Smooth muscle cell (in vitro differentiated cells): ENCODE data around the gene FSHR. TPM values are rescaled to one million over a fixed set of nuclear protein-coding genes. Genes with fewer than 3 reads are reported as not detected.

Experiments
- DNase-seq: peaks from one replicate; lab custom pipeline; 2025; ENCODE audit not compliant: unreplicated experiment; lab: John Stamatoyannopoulos, UW
- H2AFZ ChIP-seq: fragments of 200-600 bp; sonication (generic); 2 replicates; pipeline ENCODE4 v1.6.0; 2016; ENCODE audit warnings: antibody characterized with exemption, low read depth, mild to moderate bottlenecking
- H3F3A ChIP-seq: fragments of 200-600 bp; sonication (generic); 2 replicates; pipeline ENCODE4 v1.6.0; 2017; ENCODE audit warnings: antibody characterized with exemption, low read depth
- H3K27ac ChIP-seq: fragments of 200-600 bp; sonication (generic); 2 replicates; pipeline ENCODE4 v1.5.1; 2016; ENCODE audit warnings: low read depth, mild to moderate bottlenecking
- H3K27me3 ChIP-seq: fragments of 200-600 bp; sonication (generic); 2 replicates; pipeline ENCODE4 v1.6.1; 2016; ENCODE audit warnings: low read depth, mild to moderate bottlenecking
- H3K36me3 ChIP-seq: fragments of 200-600 bp; sonication (generic); 2 replicates; pipeline ENCODE4 v1.5.1; 2016; ENCODE audit warnings: low read depth
- H3K4me1 ChIP-seq: fragments of 200-600 bp; sonication (generic); 2 replicates; pipeline ENCODE4 v1.5.1; 2016; ENCODE audit warnings: low read depth
- H3K4me2 ChIP-seq: fragments of 200-600 bp; sonication (generic); 2 replicates; pipeline ENCODE4 v1.6.0; 2016; ENCODE audit warnings: mild to moderate bottlenecking
- H3K4me3 ChIP-seq: fragments of 200-600 bp; sonication (generic); 2 replicates; pipeline ENCODE4 v1.5.1; 2016; ENCODE audit warnings: mild to moderate bottlenecking
- H3K79me2 ChIP-seq: fragments of 200-600 bp; sonication (generic); 2 replicates; pipeline ENCODE4 v1.6.0; 2016; ENCODE audit warnings: low read depth, mild to moderate bottlenecking
- H3K9ac ChIP-seq: fragments of 200-600 bp; sonication (generic); 2 replicates; pipeline ENCODE4 v1.6.0; 2016; ENCODE audit warnings: low read depth
- H3K9me3 ChIP-seq: fragments of 200-600 bp; sonication (generic); replicated peaks from 2 replicates; pipeline ENCODE4 v1.5.1; 2016; ENCODE audit warnings: low read depth
- H4K20me1 ChIP-seq: fragments of 200-600 bp; sonication (generic); 2 replicates; pipeline ENCODE4 v1.6.0; 2016; ENCODE audit warnings: low read depth
- CTCF ChIP-seq: fragments of 200-600 bp; sonication (generic); IDR thresholded peaks from 2 replicates; pipeline ENCODE4 v1.5.1; 2017; ENCODE audit warnings: borderline replicate concordance, mild to moderate bottlenecking, antibody characterized with exemption; ENCODE audit not compliant: insufficient read depth, poor library complexity, severe bottlenecking
- WGBS: methylation state at CpG from one replicate; pipeline ENCODE4 v1.1.7; 2016; ENCODE audit warnings: low lambda C conversion rate; 5-methylcytosine and 5-hydroxymethylcytosine counted together
- polyA plus RNA-seq: library from polyadenylated mRNA; unstranded; fragments of >200 nt; fragmentation: Nextera tagmentation; extraction: Ambion mirVana; gene quantifications from 2 replicates; pipeline ENCODE4 v1.2.1, GENCODE V29; 2016
- total RNA-seq: library from RNA; depleted of rRNA; stranded (reverse); fragments of >200 nt; gene quantifications from 2 replicates; pipeline ENCODE4 v1.2.3, GENCODE V29; 2014

FSHR gene
- total and polyA plus RNA-seq, 2 experiments from 2014 or later, result not detected

DNA sequence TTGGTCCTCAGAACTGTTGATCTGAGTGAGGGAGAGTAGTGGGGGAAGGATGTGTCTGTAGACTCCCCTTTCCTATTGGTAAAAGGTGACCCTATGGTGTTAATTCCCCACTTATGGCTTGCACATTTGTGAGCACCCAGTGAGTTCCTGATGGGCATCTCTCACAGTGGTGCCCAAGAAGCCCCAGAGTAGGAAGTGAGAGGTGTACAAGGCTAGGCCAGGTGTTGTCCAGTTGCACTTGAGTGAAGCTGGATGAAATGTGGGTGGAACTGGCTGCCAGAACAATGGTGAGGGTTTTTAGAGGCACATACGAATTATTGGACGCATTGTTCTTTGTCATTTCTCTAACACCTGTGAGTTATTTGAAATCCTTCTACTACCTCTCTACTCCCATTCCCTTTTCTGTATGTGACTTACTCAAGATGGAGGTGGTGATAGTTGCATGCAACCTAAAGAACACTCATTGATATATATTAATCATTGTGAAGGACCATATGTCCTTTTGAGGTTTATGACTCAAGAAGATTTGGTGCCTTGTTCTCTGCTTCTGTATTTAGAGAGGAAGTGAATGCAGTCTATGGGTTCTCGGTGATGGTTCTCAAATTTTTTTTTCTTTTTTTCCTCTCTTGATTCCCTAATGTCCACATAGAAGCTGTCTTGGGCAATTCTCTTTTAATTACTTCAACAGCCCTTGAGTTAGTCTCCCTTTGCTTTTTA lies 162.7 kb downstream of the FSHR start:
- no peaks in the 10 kb centered on the region for H3K79me2 ChIP-seq
- H2AFZ ChIP-seq, result no peak overlapping the region
- no peak for DNase-seq
- WGBS, result 90% methylated on average over 3 of the region's 3 CpGs
- H3K27ac ChIP-seq, result no peak overlapping the region
- H3K4me3 ChIP-seq, result no peak overlapping the region
- no peak overlapping the region for H3K9ac ChIP-seq
- H4K20me1 ChIP-seq, result no peaks in the 10 kb centered on the region
- no peak overlapping the region for H3K4me2 ChIP-seq
- H3K4me1 ChIP-seq, result no peaks in the 10 kb centered on the region
- TF ChIP-seq CTCF, result no peak
- no peaks in the 10 kb centered on the region for H3F3A ChIP-seq
- no peaks in the 10 kb centered on the region for H3K36me3 ChIP-seq
- peaks cover 5% of the 10 kb centered on the region for H3K27me3 ChIP-seq
- no peaks in the 10 kb centered on the region for H3K9me3 ChIP-seq

GRCh38 chr2:48984922-48985321 lies 169.4 kb downstream of the FSHR start:
- no peak overlapping the region for H3K4me3 ChIP-seq
- no peak overlapping the region for H2AFZ ChIP-seq
- H4K20me1 ChIP-seq, result no peaks in the 10 kb centered on the region
- H3K36me3 ChIP-seq, result no peaks in the 10 kb centered on the region
- H3K27me3 ChIP-seq, result no peaks in the 10 kb centered on the region
- H3K4me2 ChIP-seq, result no peak overlapping the region
- 83% methylated on average over 5 of the region's 5 CpGs for WGBS
- H3K4me1 ChIP-seq, result no peaks in the 10 kb centered on the region
- DNase-seq, result no peak
- H3K27ac ChIP-seq, result no peak overlapping the region
- no peaks in the 10 kb centered on the region for H3K9me3 ChIP-seq
- no peak overlapping the region for H3K9ac ChIP-seq
- no peaks in the 10 kb centered on the region for H3F3A ChIP-seq
- H3K79me2 ChIP-seq, result no peaks in the 10 kb centered on the region
- no peak for TF ChIP-seq CTCF

DNA sequence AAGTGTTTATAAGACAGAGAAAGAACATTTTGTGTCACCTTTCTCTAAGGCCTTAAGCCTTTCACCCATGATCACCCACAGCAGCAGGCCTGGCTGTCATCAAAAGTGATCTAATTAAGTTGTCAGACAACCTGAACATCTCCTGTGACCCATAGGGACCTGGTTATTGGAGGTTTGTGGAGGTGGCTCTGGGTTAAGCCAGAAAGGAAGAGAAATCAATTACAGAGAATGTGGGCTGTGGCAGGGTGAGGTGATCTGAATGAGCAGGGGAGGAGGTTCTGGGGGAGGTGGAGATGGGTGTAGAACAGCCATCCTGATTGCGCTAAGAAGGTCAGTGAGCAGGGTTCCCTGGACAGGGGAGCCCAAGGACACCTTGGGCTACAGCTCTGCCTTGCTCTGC lies 170.8 kb downstream of the FSHR start:
- no peaks in the 10 kb centered on the region for H3F3A ChIP-seq
- H3K9ac ChIP-seq, result no peak overlapping the region
- H4K20me1 ChIP-seq, result no peaks in the 10 kb centered on the region
- no peak overlapping the region for H3K4me3 ChIP-seq
- no peaks in the 10 kb centered on the region for H3K36me3 ChIP-seq
- no peak overlapping the region for H3K27ac ChIP-seq
- DNase-seq, result no peak
- no peak for TF ChIP-seq CTCF
- no peak overlapping the region for H2AFZ ChIP-seq
- H3K27me3 ChIP-seq, result no peaks in the 10 kb centered on the region
- H3K79me2 ChIP-seq, result no peaks in the 10 kb centered on the region
- no peaks in the 10 kb centered on the region for H3K9me3 ChIP-seq
- H3K4me1 ChIP-seq, result no peaks in the 10 kb centered on the region
- WGBS, result 93% methylated on average over 1 of the region's 1 CpG
- H3K4me2 ChIP-seq, result no peak overlapping the region

- Histone ChIP-seq H3K4me2 (no peak overlapping the region), H3F3A (no peaks in the 10 kb centered on the region), H2AFZ (no peak overlapping the region), H3K36me3 (no peaks in the 10 kb centered on the region), H3K4me3 (no peak overlapping the region), H3K79me2 (no peaks in the 10 kb centered on the region), H3K4me1 (no peaks in the 10 kb centered on the region), H3K27ac (no peak overlapping the region), H3K9ac (no peak overlapping the region), H4K20me1 (no peaks in the 10 kb centered on the region), H3K27me3 (no peaks in the 10 kb centered on the region), H3K9me3 (no peaks in the 10 kb centered on the region)
- no peak for TF ChIP-seq CTCF
- WGBS, result 96% methylated on average over 4 of the region's 4 CpGs
- DNase-seq, result no peak
These were observed 171.4 kb downstream of the FSHR start for GRCh38 chr2:48982887-48983435.
